ENCODE results near the gene UBE3B.

- TF ChIP-seq, protein P1, sequence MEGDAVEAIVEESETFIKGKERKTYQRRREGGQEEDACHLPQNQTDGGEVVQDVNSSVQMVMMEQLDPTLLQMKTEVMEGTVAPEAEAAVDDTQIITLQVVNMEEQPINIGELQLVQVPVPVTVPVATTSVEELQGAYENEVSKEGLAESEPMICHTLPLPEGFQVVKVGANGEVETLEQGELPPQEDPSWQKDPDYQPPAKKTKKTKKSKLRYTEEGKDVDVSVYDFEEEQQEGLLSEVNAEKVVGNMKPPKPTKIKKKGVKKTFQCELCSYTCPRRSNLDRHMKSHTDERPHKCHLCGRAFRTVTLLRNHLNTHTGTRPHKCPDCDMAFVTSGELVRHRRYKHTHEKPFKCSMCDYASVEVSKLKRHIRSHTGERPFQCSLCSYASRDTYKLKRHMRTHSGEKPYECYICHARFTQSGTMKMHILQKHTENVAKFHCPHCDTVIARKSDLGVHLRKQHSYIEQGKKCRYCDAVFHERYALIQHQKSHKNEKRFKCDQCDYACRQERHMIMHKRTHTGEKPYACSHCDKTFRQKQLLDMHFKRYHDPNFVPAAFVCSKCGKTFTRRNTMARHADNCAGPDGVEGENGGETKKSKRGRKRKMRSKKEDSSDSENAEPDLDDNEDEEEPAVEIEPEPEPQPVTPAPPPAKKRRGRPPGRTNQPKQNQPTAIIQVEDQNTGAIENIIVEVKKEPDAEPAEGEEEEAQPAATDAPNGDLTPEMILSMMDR (IDR thresholded peaks at IDR 0.05), result no peak
- no peak for TF ChIP-seq POLR2AphosphoS5 (IDR thresholded peaks at IDR 0.05)
These were observed 30.0 kb upstream of the UBE3B start for GRCh38 chr12:109447482-109447881.
